Loucy (cell line): ENCODE data around the gene FBXW12.
"Not testable (repeated sequence)": the region's sequence is repeated elsewhere in the genome, so short reads cannot be mapped to it uniquely, and the experiment has no call there.

ENCODE experiments used
- EZH2phosphoT487 ChIP-seq: fragments of 200-600 bp; IDR thresholded peaks from 2 replicates; pipeline ENCODE4 v1.6.1; 2018; ENCODE audit warnings: antibody characterized with exemption, mild to moderate bottlenecking, moderate library complexity, borderline replicate concordance
- TF ChIP-seq, protein P1 (sequence below): fragments of 200-600 bp; sonication (generic); conservative IDR thresholded peaks from 2 replicates; pipeline ENCODE4 v1.5.1; 2014; ENCODE audit warnings: mild to moderate bottlenecking, antibody characterized with exemption, low read length

GRCh38 chr3:48401434-48401901 is 29.4 kb downstream of the FBXW12 start:
- TF ChIP-seq, protein P1, sequence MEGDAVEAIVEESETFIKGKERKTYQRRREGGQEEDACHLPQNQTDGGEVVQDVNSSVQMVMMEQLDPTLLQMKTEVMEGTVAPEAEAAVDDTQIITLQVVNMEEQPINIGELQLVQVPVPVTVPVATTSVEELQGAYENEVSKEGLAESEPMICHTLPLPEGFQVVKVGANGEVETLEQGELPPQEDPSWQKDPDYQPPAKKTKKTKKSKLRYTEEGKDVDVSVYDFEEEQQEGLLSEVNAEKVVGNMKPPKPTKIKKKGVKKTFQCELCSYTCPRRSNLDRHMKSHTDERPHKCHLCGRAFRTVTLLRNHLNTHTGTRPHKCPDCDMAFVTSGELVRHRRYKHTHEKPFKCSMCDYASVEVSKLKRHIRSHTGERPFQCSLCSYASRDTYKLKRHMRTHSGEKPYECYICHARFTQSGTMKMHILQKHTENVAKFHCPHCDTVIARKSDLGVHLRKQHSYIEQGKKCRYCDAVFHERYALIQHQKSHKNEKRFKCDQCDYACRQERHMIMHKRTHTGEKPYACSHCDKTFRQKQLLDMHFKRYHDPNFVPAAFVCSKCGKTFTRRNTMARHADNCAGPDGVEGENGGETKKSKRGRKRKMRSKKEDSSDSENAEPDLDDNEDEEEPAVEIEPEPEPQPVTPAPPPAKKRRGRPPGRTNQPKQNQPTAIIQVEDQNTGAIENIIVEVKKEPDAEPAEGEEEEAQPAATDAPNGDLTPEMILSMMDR, result not testable (repeated sequence)
- not testable (repeated sequence) for TF ChIP-seq EZH2phosphoT487
